Measurements from ENCODE around the gene SARS2. TPM values are rescaled to one million over a fixed set of nuclear protein-coding genes. Genes with fewer than 3 reads are reported as not detected.

SARS2 gene
- total RNA-seq, 1 experiment from 2014 or later: 24.0 TPM

- DNase-seq (ENCODE audit: extremely low read depth, low read depth): no peak
Measured at GRCh38 chr19:38918526-38918925, 12.0 kb downstream of the SARS2 start.

GRCh38 chr19:38917921-38918491, 12.6 kb downstream of the SARS2 start:
- DNase-seq (ENCODE audit: extremely low read depth, low read depth): peak; percentile 8

GRCh38 chr19:38917516-38917915, 13.0 kb downstream of the SARS2 start:
- DNase-seq (ENCODE audit: extremely low read depth, low read depth): no peak

- no peak for DNase-seq (ENCODE audit: extremely low read depth, low read depth)
Measured at GRCh38 chr19:38915329-38916321, 14.9 kb downstream of the SARS2 start.

GRCh38 chr19:38913958-38914357, 16.6 kb downstream of the SARS2 start:
- no peak for DNase-seq (ENCODE audit: extremely low read depth, low read depth)

- no peak for DNase-seq (ENCODE audit: extremely low read depth, low read depth)
Measured at GRCh38 chr19:38912600-38913514, 17.7 kb downstream of the SARS2 start.

GRCh38 chr19:38911388-38912001, 19.1 kb downstream of the SARS2 start:
- no peak for DNase-seq (ENCODE audit: extremely low read depth, low read depth)

GRCh38 chr19:38910488-38910887, 20.1 kb downstream of the SARS2 start:
- no peak for DNase-seq (ENCODE audit: extremely low read depth, low read depth)

- no peak for DNase-seq (ENCODE audit: extremely low read depth, low read depth)
Measured at GRCh38 chr19:38908911-38909310, 21.7 kb downstream of the SARS2 start.

GRCh38 chr19:38907670-38908069, 22.9 kb downstream of the SARS2 start:
- DNase-seq (ENCODE audit: extremely low read depth, low read depth): no peak

- no peak for DNase-seq (ENCODE audit: extremely low read depth, low read depth)
Measured at GRCh38 chr19:38907227-38907626, 23.3 kb downstream of the SARS2 start.

GRCh38 chr19:38905620-38906019, 24.9 kb downstream of the SARS2 start:
- no peak for DNase-seq (ENCODE audit: extremely low read depth, low read depth)

- DNase-seq (ENCODE audit: extremely low read depth, low read depth): no peak
Measured at GRCh38 chr19:38904581-38905539, 25.7 kb downstream of the SARS2 start.

- no peak for DNase-seq (ENCODE audit: extremely low read depth, low read depth)
Measured at GRCh38 chr19:38901683-38902082, 28.9 kb downstream of the SARS2 start.

GRCh38 chr19:38900743-38901190, 29.8 kb downstream of the SARS2 start:
- no peak for DNase-seq (ENCODE audit: extremely low read depth, low read depth)

GRCh38 chr19:38900202-38900629, 30.3 kb downstream of the SARS2 start:
- DNase-seq (ENCODE audit: extremely low read depth, low read depth): no peak

- peak; percentile 99 for DNase-seq (ENCODE audit: extremely low read depth, low read depth)
Measured at GRCh38 chr19:38899447-38900201, 30.9 kb downstream of the SARS2 start, which contains the start of the genes NFKBIB and SIRT2. NFKBIB (plus strand) TSS chr19:38899969; CDS start chr19:38900033, 64 bp downstream. SIRT2 (minus strand) TSS chr19:38899618; CDS start chr19:38899521, 97 bp downstream.

GRCh38 chr19:38898788-38899446, 31.6 kb downstream of the SARS2 start:
- no peak for DNase-seq (ENCODE audit: extremely low read depth, low read depth)
